ENCODE data around the gene MLLT3. TPM values are rescaled to one million over a fixed set of nuclear protein-coding genes. Genes with fewer than 3 reads are reported as not detected.

Gene MLLT3
- total RNA-seq, 4 donors from 2014 or later: 10.2 to 15.3 (median 14.5) TPM

DNA sequence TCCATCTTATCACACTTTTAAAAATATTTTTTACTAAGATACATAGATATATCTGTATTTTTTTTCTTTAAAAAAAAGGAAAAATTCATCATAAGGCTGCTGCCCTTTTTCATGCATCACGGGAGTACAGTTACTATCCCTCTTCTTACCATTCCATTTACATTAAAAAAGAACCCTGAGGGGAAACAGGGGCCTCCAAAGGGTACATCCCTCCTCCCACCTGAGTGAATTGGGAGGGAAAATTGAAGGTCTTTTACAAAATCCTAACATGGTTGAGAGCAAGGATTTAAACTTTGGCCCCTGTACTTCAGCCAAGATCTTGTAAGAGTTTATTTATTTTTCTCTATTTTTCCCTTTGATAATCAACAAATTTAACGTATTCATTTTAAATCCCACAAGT, 319.2 kb downstream of the MLLT3 start:
- Histone ChIP-seq H3K9me3 (no peaks in the 10 kb centered on the region), H3K36me3 (no peaks in the 10 kb centered on the region), H3K27me3 (peaks cover 0 to 4% of the 10 kb centered on the region in 2 donors), H3K4me1 (no peaks in the 10 kb centered on the region), H3K27ac (no peak overlapping the region), H3K4me3 (no peak overlapping the region)
- TF ChIP-seq, protein P1, sequence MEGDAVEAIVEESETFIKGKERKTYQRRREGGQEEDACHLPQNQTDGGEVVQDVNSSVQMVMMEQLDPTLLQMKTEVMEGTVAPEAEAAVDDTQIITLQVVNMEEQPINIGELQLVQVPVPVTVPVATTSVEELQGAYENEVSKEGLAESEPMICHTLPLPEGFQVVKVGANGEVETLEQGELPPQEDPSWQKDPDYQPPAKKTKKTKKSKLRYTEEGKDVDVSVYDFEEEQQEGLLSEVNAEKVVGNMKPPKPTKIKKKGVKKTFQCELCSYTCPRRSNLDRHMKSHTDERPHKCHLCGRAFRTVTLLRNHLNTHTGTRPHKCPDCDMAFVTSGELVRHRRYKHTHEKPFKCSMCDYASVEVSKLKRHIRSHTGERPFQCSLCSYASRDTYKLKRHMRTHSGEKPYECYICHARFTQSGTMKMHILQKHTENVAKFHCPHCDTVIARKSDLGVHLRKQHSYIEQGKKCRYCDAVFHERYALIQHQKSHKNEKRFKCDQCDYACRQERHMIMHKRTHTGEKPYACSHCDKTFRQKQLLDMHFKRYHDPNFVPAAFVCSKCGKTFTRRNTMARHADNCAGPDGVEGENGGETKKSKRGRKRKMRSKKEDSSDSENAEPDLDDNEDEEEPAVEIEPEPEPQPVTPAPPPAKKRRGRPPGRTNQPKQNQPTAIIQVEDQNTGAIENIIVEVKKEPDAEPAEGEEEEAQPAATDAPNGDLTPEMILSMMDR (IDR thresholded peaks at IDR 0.05): no peak
- no peak for TF ChIP-seq EP300 (IDR thresholded peaks at IDR 0.05)
- TF ChIP-seq POLR2A (IDR thresholded peaks at IDR 0.05): no peak
- 58 to 69% methylated on average over 2 of the region's 2 CpGs for WGBS, 2 donors
- DNase-seq (ENCODE audit: low spot score in 2 of 2): no peak

DNA sequence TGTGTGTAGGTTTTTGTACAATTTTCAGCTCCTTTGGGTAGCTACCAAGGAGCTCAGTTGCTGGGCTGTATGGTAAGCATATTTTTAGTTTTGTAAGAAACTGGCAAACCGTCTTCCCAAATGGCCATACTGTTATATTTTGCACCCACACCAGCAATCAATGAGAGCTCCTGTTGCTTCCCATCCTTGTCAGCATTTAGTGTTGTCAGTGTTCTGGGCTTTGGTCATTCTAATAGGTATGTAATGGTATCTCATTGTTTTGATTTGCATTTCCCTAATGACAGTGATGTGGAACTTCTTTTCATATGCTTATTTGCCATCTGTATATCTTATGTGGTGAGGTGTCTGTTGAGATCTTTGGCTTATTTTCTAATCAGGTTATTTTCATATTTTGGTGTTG, 320.1 kb downstream of the MLLT3 start:
- no peaks in the 10 kb centered on the region for H3K4me1 ChIP-seq
- no peak overlapping the region for H3K4me3 ChIP-seq
- WGBS, 2 donors: 94 to 97% methylated on average over 1 of the region's 1 CpG
- no peak for DNase-seq (ENCODE audit: low spot score in 2 of 2)
- H3K9me3 ChIP-seq: no peaks in the 10 kb centered on the region
- H3K27me3 ChIP-seq: peaks cover 0 to 4% of the 10 kb centered on the region in 2 donors
- no peak for TF ChIP-seq EP300 (IDR thresholded peaks at IDR 0.05)
- TF ChIP-seq, protein P1 (IDR thresholded peaks at IDR 0.05): no peak
- TF ChIP-seq POLR2A (IDR thresholded peaks at IDR 0.05): no peak
- no peak overlapping the region for H3K27ac ChIP-seq
- H3K36me3 ChIP-seq: no peaks in the 10 kb centered on the region

DNA sequence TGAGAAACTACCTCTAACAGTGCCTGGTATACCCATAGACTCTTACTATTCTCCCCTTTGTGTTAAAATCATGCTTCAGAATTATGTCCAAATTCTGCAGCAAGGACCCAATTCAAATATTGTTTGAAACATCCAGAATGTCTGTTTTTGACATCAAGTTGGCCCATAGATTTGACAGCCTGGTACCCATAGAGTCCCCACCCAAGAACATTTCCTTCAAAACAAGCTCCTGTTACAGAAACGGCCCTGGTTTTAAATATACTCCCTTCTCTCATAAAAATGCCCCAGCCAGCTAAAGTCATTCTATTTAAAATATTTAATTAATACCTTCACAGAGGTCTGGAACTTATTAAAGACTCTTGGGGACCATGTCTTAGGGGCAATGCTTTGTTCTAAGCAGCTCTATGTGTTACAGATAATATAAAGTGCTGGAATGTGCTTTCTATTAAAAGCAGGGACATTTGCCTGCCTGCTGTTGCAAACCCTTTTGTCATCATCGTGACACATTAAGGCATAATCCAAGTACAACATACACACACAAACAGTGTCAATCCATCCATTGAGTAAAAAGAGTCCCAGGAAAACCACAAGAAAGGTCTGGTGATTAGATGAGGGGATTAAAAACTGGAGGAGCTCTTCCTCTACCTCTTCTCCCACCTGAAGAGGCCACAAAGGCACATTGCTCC, 321.7 kb downstream of the MLLT3 start:
- Histone ChIP-seq H3K36me3 (no peaks in the 10 kb centered on the region), H3K4me1 (no peaks in the 10 kb centered on the region), H3K4me3 (no peak overlapping the region), H3K27ac (no peak overlapping the region), H3K9me3 (no peaks in the 10 kb centered on the region), H3K27me3 (peaks cover 0 to 4% of the 10 kb centered on the region in 2 donors)
- WGBS, 2 donors: 57 to 67% methylated on average over 2 of the region's 2 CpGs
- no peak for DNase-seq (ENCODE audit: low spot score in 2 of 2)
- TF ChIP-seq, protein P1 (IDR thresholded peaks at IDR 0.05): no peak
- TF ChIP-seq EP300 (IDR thresholded peaks at IDR 0.05) (no peak), POLR2A (IDR thresholded peaks at IDR 0.05) (no peak)

DNA sequence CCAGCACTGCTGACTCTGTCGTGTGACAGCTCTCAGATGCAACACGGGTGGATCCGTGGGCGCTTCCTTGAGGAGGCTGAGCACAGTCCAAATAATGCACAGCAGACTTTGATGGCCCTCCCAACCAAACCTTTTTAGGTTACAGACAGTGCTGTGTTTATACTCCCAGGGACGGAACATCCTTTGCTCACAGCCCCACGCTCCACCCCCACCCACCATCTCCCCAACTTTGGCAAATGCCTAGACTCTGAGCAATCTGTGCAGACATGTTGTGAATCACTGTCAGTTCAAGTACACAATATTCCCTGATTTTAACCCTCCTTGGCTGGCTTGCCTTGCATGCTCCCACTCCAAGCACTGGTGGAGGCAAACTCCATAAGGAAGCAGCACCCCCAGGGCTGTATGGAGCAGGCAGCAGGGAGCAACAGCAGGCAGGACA, 324.6 kb downstream of the MLLT3 start:
- H3K27ac ChIP-seq: no peak overlapping the region
- 70 to 78% methylated on average over 6 of the region's 6 CpGs for WGBS, 2 donors
- TF ChIP-seq POLR2A (IDR thresholded peaks at IDR 0.05) (no peak), EP300 (IDR thresholded peaks at IDR 0.05) (no peak)
- TF ChIP-seq, protein P1 (IDR thresholded peaks at IDR 0.05): no peak
- no peak overlapping the region for H3K4me3 ChIP-seq
- no peaks in the 10 kb centered on the region for H3K9me3 ChIP-seq
- H3K36me3 ChIP-seq: no peaks in the 10 kb centered on the region
- no peaks in the 10 kb centered on the region for H3K4me1 ChIP-seq
- DNase-seq (ENCODE audit: low spot score in 2 of 2): no peak
- H3K27me3 ChIP-seq: no peaks in the 10 kb centered on the region

DNA sequence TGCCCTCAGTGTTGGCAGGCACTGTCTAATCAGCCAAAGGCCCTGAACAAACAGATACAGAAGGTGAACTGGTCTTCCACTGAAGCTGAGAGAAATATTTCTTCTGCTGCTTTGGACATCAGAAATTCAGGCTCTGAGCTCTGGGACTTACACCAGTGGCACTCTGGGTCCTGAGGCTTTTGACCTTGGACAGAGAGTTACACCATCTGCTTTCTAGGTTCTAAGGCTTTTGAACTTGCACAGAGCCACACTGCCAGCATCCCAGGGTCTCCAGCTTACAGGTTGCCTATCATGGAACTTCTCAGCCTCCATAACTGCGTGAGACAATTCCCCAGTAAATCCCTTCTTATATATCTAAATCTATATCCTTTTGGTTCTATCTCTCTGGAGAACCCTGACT, 326.7 kb downstream of the MLLT3 start:
- no peak for TF ChIP-seq EP300 (IDR thresholded peaks at IDR 0.05)
- TF ChIP-seq, protein P1 (IDR thresholded peaks at IDR 0.05): no peak
- no peak for TF ChIP-seq POLR2A (IDR thresholded peaks at IDR 0.05)
- no peak overlapping the region for H3K4me3 ChIP-seq
- WGBS, 2 donors: 94 to 95% methylated on average over 1 of the region's 1 CpG
- H3K9me3 ChIP-seq: no peaks in the 10 kb centered on the region
- H3K36me3 ChIP-seq: no peaks in the 10 kb centered on the region
- H3K27me3 ChIP-seq: no peaks in the 10 kb centered on the region
- no peak overlapping the region for H3K27ac ChIP-seq
- H3K4me1 ChIP-seq: no peaks in the 10 kb centered on the region
- no peak for DNase-seq (ENCODE audit: low spot score in 2 of 2)
